Measurements from ENCODE around the gene PGM5.

PGM5 gene

DNA sequence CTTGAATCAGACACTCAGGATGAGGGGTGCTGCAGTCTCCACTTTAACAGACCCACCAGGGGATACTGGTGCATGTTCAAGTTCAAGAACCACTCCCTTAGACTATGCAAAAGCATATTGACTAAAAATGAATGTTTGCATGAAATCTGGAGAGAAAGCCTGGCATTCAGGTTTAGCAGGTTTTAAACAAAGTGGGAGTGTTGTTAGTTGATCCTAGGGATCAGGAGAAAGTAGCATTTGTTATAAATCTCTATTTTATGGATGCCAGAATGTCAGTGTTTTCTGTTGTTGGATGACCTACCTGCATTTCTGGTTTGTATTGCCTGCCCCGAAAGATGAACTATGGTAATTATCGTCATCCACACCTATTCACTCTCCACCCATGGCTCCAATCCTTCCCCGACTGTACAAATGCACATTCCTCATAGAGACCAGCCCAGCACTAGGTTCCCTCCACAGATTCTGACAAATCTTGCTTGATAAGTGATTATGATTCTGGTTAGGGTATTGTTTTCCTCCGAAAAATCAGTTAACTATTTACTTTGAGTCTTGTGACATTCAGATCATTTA is 167.0 kb downstream of the PGM5 start:
- no peak overlapping the region for H3K4me2 ChIP-seq (ENCODE audit: low read length)
- no peak for TF ChIP-seq EZH2 (IDR thresholded peaks at IDR 0.05; ENCODE audit: borderline replicate concordance, low read length)
- TF ChIP-seq, protein P1, sequence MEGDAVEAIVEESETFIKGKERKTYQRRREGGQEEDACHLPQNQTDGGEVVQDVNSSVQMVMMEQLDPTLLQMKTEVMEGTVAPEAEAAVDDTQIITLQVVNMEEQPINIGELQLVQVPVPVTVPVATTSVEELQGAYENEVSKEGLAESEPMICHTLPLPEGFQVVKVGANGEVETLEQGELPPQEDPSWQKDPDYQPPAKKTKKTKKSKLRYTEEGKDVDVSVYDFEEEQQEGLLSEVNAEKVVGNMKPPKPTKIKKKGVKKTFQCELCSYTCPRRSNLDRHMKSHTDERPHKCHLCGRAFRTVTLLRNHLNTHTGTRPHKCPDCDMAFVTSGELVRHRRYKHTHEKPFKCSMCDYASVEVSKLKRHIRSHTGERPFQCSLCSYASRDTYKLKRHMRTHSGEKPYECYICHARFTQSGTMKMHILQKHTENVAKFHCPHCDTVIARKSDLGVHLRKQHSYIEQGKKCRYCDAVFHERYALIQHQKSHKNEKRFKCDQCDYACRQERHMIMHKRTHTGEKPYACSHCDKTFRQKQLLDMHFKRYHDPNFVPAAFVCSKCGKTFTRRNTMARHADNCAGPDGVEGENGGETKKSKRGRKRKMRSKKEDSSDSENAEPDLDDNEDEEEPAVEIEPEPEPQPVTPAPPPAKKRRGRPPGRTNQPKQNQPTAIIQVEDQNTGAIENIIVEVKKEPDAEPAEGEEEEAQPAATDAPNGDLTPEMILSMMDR (IDR thresholded peaks at IDR 0.05; ENCODE audit: low read length) = no peak
- no peak overlapping the region for H3K9ac ChIP-seq (ENCODE audit: low read length)
- no peaks in the 10 kb centered on the region for H3K27me3 ChIP-seq (ENCODE audit: insufficient read depth, low read length)
- H3K36me3 ChIP-seq (ENCODE audit: insufficient read depth, low read length) = no peaks in the 10 kb centered on the region
- no peak overlapping the region for H2AFZ ChIP-seq (ENCODE audit: low read length)
- H3K9me3 ChIP-seq (ENCODE audit: low read length) = peaks cover 3% of the 10 kb centered on the region; the same call in 1 of the 2 replicates
- H3K4me1 ChIP-seq (ENCODE audit: insufficient read depth, low read length, severe bottlenecking) = no peaks in the 10 kb centered on the region
- H3F3A ChIP-seq (ENCODE audit: insufficient read depth, low read length) = no peaks in the 10 kb centered on the region
- H4K20me1 ChIP-seq (ENCODE audit: insufficient read depth, low read length) = no peaks in the 10 kb centered on the region
- no peak overlapping the region for H3K27ac ChIP-seq (ENCODE audit: low read depth, low read length, poor library complexity, severe bottlenecking)
- no peaks in the 10 kb centered on the region for H3K9me2 ChIP-seq (ENCODE audit: low read depth, low read length)
- no peaks in the 10 kb centered on the region for H3K79me2 ChIP-seq (ENCODE audit: insufficient read depth, low read length)
- H3K4me3 ChIP-seq (ENCODE audit: low read depth, low read length, poor library complexity, severe bottlenecking) = no peak overlapping the region

DNA sequence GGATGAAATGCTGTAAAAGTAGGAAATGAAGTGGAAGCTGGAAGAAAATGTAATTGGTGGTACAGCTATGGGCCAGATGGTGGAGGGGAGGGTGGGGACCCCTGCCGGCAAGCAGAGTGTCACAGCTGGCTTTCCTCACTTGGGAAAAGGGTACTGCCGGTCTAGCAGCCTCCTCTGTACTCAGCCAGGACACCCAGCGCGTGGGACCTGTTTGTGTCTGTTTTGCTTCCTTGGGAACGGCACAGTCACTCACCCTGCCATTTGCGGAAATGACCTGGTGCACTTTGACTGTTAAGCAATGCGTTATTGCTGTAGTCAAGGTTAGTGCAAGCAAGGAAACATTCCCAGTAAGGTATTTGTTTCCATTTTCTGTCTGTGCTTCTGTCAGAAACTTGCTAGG is 174.2 kb downstream of the PGM5 start:
- H3K4me3 ChIP-seq (ENCODE audit: low read depth, low read length, poor library complexity, severe bottlenecking) = no peak overlapping the region
- no peak overlapping the region for H3K4me2 ChIP-seq (ENCODE audit: low read length)
- H3K27me3 ChIP-seq (ENCODE audit: insufficient read depth, low read length) = no peaks in the 10 kb centered on the region
- no peaks in the 10 kb centered on the region for H3K36me3 ChIP-seq (ENCODE audit: insufficient read depth, low read length)
- H3K9me2 ChIP-seq (ENCODE audit: low read depth, low read length) = no peaks in the 10 kb centered on the region
- no peaks in the 10 kb centered on the region for H3F3A ChIP-seq (ENCODE audit: insufficient read depth, low read length)
- TF ChIP-seq, protein P1 (IDR thresholded peaks at IDR 0.05; ENCODE audit: low read length) = no peak; the same call in 1 of the 2 replicates
- no peak for TF ChIP-seq EZH2 (IDR thresholded peaks at IDR 0.05; ENCODE audit: borderline replicate concordance, low read length)
- H2AFZ ChIP-seq (ENCODE audit: low read length) = no peak overlapping the region
- H3K27ac ChIP-seq (ENCODE audit: low read depth, low read length, poor library complexity, severe bottlenecking) = no peak overlapping the region
- no peaks in the 10 kb centered on the region for H4K20me1 ChIP-seq (ENCODE audit: insufficient read depth, low read length)
- no peaks in the 10 kb centered on the region for H3K79me2 ChIP-seq (ENCODE audit: insufficient read depth, low read length)
- H3K4me1 ChIP-seq (ENCODE audit: insufficient read depth, low read length, severe bottlenecking) = no peaks in the 10 kb centered on the region
- no peaks in the 10 kb centered on the region for H3K9me3 ChIP-seq (ENCODE audit: low read length)
- no peak overlapping the region for H3K9ac ChIP-seq (ENCODE audit: low read length)

- no peak overlapping the region for H3K4me2 ChIP-seq (ENCODE audit: low read length)
Observed at GRCh38 chr9:68532131-68532530, 175.7 kb downstream of the PGM5 start.

More at GRCh38 chr9:68532131-68532530, 175.7 kb downstream of the PGM5 start:
- Histone ChIP-seq H3K36me3 (ENCODE audit: insufficient read depth, low read length) (no peaks in the 10 kb centered on the region), H3K27me3 (ENCODE audit: insufficient read depth, low read length) (no peaks in the 10 kb centered on the region), H3K27ac (ENCODE audit: low read depth, low read length, poor library complexity, severe bottlenecking) (no peak overlapping the region), H4K20me1 (ENCODE audit: insufficient read depth, low read length) (no peaks in the 10 kb centered on the region), H3K9me2 (ENCODE audit: low read depth, low read length) (no peaks in the 10 kb centered on the region), H2AFZ (ENCODE audit: low read length) (no peak overlapping the region), H3K4me3 (ENCODE audit: low read depth, low read length, poor library complexity, severe bottlenecking) (no peak overlapping the region), H3K79me2 (ENCODE audit: insufficient read depth, low read length) (no peaks in the 10 kb centered on the region), H3K9ac (ENCODE audit: low read length) (no peak overlapping the region), H3F3A (ENCODE audit: insufficient read depth, low read length) (no peaks in the 10 kb centered on the region), H3K4me1 (ENCODE audit: insufficient read depth, low read length, severe bottlenecking) (no peaks in the 10 kb centered on the region), H3K9me3 (ENCODE audit: low read length) (no peaks in the 10 kb centered on the region)
- TF ChIP-seq, protein P1 (IDR thresholded peaks at IDR 0.05; ENCODE audit: low read length) = no peak
- TF ChIP-seq EZH2 (IDR thresholded peaks at IDR 0.05; ENCODE audit: borderline replicate concordance, low read length) = no peak
